ENCODE measurements around the gene RAD51B. TPM values are rescaled to one million over a fixed set of nuclear protein-coding genes. Genes with fewer than 3 reads are reported as not detected.

RAD51B gene
- total RNA-seq, 3 donors from 2014 or later, result 10.6 to 77.6 (median 33.8) TPM

DNA sequence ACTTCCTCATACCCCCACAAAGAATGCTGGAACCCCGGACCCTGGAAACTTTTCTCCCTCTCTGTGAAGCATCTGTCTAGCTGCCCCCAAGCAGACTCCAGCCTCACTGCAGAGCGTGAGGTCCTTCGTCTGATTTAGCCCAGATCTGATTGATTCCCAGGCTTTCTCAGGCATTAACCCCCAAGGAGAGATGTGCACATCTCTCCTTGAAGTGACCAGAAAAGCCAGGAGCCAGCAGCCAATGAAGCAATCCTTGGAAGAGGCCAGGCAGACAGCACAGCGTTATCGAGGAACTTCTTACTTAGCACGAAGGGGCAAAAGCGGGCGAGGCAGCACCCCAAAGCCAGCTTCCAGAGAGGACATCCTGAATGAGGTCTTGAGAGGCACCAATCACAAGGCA, 872.6 kb downstream of the RAD51B start:
- H3K4me3 ChIP-seq, result no peak overlapping the region
- intact Hi-C loops (cut with DNase I; ENCODE audit: low total_unique reads), result no loop called here
- no peaks in the 10 kb centered on the region for H3K4me1 ChIP-seq
- TF ChIP-seq POLR2A (IDR thresholded peaks at IDR 0.05) (no peak), POLR2AphosphoS5 (IDR thresholded peaks at IDR 0.05) (peak in 1 of 3 donors; percentile 37)
- DNase-seq (ENCODE audit: low spot score in 2 of 2), result no peak
- H3K36me3 ChIP-seq, result no peaks in the 10 kb centered on the region
- no peaks in the 10 kb centered on the region for H3K9me3 ChIP-seq
- no peaks in the 10 kb centered on the region for H3K27me3 ChIP-seq
- peak overlapping the region in 1 of 2 donors; percentile 52 for H3K27ac ChIP-seq

DNA sequence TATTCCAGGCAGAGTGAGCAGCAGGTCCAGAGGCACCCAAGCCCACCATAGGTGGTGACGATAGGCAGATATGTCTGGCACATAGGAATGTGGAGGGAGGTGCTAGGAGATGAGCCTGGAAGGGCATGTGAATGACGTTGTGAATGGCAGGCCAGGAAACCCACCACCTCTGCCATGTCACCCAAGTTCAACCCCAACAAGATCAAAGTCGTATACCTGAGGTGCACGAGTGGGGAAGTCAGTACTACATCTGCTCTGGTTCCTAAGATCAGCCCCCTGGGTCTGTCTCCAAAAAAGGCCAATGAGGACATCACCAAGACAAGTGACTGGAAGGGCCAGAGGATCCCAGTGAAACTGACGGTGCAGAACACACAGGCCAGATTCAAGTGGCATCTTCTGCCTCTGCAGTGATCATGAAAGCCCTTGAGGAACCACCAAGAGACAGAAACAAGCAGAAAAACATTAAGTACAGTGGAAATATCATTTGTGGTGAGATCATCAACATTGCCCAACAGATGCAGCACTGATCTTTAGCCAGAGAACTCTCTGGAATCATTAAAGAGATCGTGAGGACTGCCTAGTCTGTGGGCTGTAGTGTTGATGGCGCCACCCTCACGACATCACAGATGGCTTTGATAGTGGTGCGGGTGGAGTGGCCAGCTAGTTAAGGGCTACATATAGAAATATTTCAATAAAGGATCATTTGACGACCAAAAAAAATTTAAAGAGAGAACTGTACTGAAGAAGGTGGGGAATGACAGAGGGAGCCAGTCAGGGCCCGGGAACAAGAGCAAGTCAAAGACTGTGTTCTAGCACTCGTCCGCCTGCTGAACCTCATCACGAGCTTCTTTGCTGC, 873.6 kb downstream of the RAD51B start:
- Histone ChIP-seq H3K9me3 (no peaks in the 10 kb centered on the region), H3K27me3 (no peaks in the 10 kb centered on the region), H3K4me3 (no peak overlapping the region), H3K36me3 (no peaks in the 10 kb centered on the region), H3K4me1 (no peaks in the 10 kb centered on the region), H3K27ac (peak overlapping the region; percentile 61 to 65)
- TF ChIP-seq POLR2A (IDR thresholded peaks at IDR 0.05) (no peak), POLR2AphosphoS5 (IDR thresholded peaks at IDR 0.05) (peak in 2 of 3 donors; percentile 32 to 40)
- TF ChIP-seq, protein P1, sequence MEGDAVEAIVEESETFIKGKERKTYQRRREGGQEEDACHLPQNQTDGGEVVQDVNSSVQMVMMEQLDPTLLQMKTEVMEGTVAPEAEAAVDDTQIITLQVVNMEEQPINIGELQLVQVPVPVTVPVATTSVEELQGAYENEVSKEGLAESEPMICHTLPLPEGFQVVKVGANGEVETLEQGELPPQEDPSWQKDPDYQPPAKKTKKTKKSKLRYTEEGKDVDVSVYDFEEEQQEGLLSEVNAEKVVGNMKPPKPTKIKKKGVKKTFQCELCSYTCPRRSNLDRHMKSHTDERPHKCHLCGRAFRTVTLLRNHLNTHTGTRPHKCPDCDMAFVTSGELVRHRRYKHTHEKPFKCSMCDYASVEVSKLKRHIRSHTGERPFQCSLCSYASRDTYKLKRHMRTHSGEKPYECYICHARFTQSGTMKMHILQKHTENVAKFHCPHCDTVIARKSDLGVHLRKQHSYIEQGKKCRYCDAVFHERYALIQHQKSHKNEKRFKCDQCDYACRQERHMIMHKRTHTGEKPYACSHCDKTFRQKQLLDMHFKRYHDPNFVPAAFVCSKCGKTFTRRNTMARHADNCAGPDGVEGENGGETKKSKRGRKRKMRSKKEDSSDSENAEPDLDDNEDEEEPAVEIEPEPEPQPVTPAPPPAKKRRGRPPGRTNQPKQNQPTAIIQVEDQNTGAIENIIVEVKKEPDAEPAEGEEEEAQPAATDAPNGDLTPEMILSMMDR (IDR thresholded peaks at IDR 0.05), result no peak
- intact Hi-C loops (cut with DNase I; ENCODE audit: low total_unique reads), result no loop called here
- no peak for DNase-seq (ENCODE audit: low spot score in 2 of 2)

DNA sequence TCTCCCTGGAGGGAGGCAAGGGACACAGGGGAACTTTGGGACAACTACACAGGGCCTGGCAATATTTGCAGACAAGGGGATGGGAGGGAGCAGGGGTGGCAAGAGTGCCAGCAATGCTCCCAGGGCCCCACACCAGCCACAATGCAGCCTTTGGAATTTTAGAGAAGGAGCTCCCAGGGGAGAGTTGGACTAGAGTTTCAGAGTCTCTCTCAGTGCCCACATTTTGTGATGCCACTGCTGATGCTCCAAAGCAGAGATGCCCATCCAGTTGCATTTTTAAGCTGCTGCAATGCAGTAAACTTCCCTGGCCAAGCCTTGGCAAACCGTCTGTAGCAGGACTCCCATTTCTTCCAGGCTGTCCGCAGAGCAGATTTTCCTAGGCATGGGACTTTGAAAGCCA, 874.3 kb downstream of the RAD51B start:
- H3K4me3 ChIP-seq, result no peak overlapping the region
- intact Hi-C loops (cut with DNase I; ENCODE audit: low total_unique reads), result no loop called here
- no peaks in the 10 kb centered on the region for H3K36me3 ChIP-seq
- no peaks in the 10 kb centered on the region for H3K27me3 ChIP-seq
- TF ChIP-seq POLR2A (IDR thresholded peaks at IDR 0.05), result no peak
- TF ChIP-seq, protein P1 (IDR thresholded peaks at IDR 0.05), result no peak
- TF ChIP-seq POLR2AphosphoS5 (IDR thresholded peaks at IDR 0.05), result no peak
- H3K9me3 ChIP-seq, result no peaks in the 10 kb centered on the region
- peak overlapping the region; percentile 61 to 65 for H3K27ac ChIP-seq
- H3K4me1 ChIP-seq, result no peaks in the 10 kb centered on the region
- DNase-seq (ENCODE audit: low spot score in 2 of 2), result no peak

DNA sequence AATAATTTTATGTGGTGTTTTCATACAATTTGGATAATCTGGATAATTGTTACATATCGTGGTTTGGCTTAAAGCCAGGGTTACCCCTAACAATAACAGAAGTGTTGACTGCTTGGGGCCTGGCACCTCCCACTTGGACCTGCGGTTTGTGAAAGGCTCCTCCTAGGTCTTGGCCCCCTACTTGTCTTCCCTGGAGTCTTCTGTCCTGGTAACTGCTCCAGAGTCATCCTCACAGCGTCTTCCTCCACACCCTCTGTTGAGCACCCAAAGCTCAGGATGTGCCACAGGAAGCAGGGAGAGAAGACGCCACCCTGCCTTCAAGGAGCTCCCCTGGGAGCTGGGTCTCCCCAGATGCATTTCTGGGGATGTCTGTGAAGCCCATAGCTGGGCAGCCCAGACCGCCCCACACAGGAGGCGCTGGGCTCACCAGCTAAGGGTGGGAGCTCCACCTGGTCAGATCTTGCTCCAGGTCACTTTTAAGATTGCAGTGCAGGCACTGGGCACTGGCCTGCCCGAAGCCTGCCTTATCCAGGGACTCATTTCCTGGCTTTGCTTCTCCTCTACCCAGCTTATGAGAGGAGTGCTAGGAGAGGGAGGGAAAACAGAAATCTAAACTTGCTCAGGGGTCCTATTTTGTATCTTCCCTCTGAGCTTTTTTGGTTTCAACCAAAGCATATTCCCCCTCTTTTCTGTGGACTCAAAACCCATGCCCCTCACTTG, 875.1 kb downstream of the RAD51B start:
- intact Hi-C loops (cut with DNase I; ENCODE audit: low total_unique reads), result no loop called here
- H3K9me3 ChIP-seq, result no peaks in the 10 kb centered on the region
- no peaks in the 10 kb centered on the region for H3K36me3 ChIP-seq
- peak overlapping the region; percentile 33 to 65 for H3K27ac ChIP-seq
- H3K27me3 ChIP-seq, result no peaks in the 10 kb centered on the region
- no peak for TF ChIP-seq POLR2A (IDR thresholded peaks at IDR 0.05)
- TF ChIP-seq, protein P1 (IDR thresholded peaks at IDR 0.05), result no peak
- no peak for TF ChIP-seq POLR2AphosphoS5 (IDR thresholded peaks at IDR 0.05)
- no peaks in the 10 kb centered on the region for H3K4me1 ChIP-seq
- no peak for DNase-seq (ENCODE audit: low spot score in 2 of 2)
- H3K4me3 ChIP-seq, result no peak overlapping the region

DNA sequence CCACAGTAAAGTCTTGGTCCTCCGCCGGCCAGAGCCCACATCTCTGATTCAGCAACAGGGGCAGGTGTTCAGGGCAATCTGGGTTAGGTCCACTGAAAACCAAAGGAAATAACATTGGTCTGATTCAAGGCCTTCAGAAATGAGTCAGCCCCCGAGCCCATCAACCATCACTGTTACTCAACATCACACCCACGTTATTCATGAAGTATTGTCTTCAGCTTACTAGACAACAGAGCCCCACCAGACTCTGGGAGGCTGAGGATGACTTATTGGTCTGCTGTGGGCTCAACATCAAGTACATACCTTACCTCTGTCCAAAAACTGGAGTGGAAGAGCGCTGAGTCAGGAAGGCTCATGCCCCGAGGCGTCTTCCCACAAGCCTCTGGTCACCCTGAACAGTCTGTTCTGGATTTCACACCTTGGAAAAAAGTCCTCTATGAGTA, 875.8 kb downstream of the RAD51B start:
- Histone ChIP-seq H3K4me1 (no peaks in the 10 kb centered on the region), H3K36me3 (no peaks in the 10 kb centered on the region), H3K27me3 (no peaks in the 10 kb centered on the region), H3K9me3 (no peaks in the 10 kb centered on the region), H3K27ac (peak overlapping the region; percentile 65 to 68), H3K4me3 (no peak overlapping the region)
- intact Hi-C loops (cut with DNase I; ENCODE audit: low total_unique reads), result no loop called here
- TF ChIP-seq POLR2AphosphoS5 (IDR thresholded peaks at IDR 0.05), result peak; percentile 33 to 68 (median 66)
- TF ChIP-seq, protein P1 (IDR thresholded peaks at IDR 0.05), result no peak
- TF ChIP-seq POLR2A (IDR thresholded peaks at IDR 0.05), result no peak
- DNase-seq (ENCODE audit: low spot score in 2 of 2), result peak in 1 of 2 donors; percentile 34
